GM10266 (cell line): ENCODE measurements around the gene ERC2.

ENCODE experiments used
- DNase-seq: peaks from one replicate; pipeline ENCODE4 v3.0.0; 2012; ENCODE audit errors: extremely low spot score
- CTCF ChIP-seq: IDR thresholded peaks from 2 replicates; pipeline ENCODE4 v1.5.1; 2012; ENCODE audit warnings: mild to moderate bottlenecking, low read depth; ENCODE audit not compliant: control insufficient read depth, insufficient read depth; ENCODE audit errors: missing control alignments

The ERC2 gene

GRCh38 chr3:56115199-56115598 lies 353.1 kb downstream of the ERC2 start:
- no peak for DNase-seq
- no peak for TF ChIP-seq CTCF

GRCh38 chr3:56113908-56114307 lies 354.4 kb downstream of the ERC2 start:
- no peak for TF ChIP-seq CTCF
- DNase-seq = no peak

- no peak for TF ChIP-seq CTCF
Measured at GRCh38 chr3:56113231-56113630, 355.0 kb downstream of the ERC2 start.

GRCh38 chr3:56111606-56112304 lies 356.5 kb downstream of the ERC2 start:
- no peak for DNase-seq
- no peak for TF ChIP-seq CTCF

More at GRCh38 chr3:56113231-56113630, 355.0 kb downstream of the ERC2 start:
- DNase-seq = no peak

GRCh38 chr3:56110886-56111285 lies 357.4 kb downstream of the ERC2 start:
- TF ChIP-seq CTCF = no peak
- no peak for DNase-seq

GRCh38 chr3:56107157-56107556 lies 361.1 kb downstream of the ERC2 start:
- no peak for DNase-seq
- no peak for TF ChIP-seq CTCF

GRCh38 chr3:56102032-56102431 lies 366.2 kb downstream of the ERC2 start:
- TF ChIP-seq CTCF = no peak
- DNase-seq = no peak
